COLO668 (cell line): Measurements from ENCODE around the gene TMEM40.
"Not testable (repeated sequence)": the region's sequence is repeated elsewhere in the genome, so short reads cannot be mapped to it uniquely, and the experiment has no call there.

Source experiments
- DNase-seq: peaks from one replicate; lab custom pipeline; 2025; ENCODE audit not compliant: unreplicated experiment; lab: John Stamatoyannopoulos, UW

The TMEM40 gene

GRCh38 chr3:12752102-12752501, 7.0 kb downstream of the TMEM40 start:
- no peak for DNase-seq

- DNase-seq: no peak
These were observed 7.5 kb downstream of the TMEM40 start for GRCh38 chr3:12751571-12751970.

GRCh38 chr3:12750658-12751071, 8.4 kb downstream of the TMEM40 start:
- DNase-seq: no peak

- DNase-seq: peak; percentile 8
These were observed 8.8 kb downstream of the TMEM40 start for GRCh38 chr3:12750223-12750622.

- no peak for DNase-seq
These were observed 10.6 kb downstream of the TMEM40 start for GRCh38 chr3:12748477-12748876.

- no peak for DNase-seq
These were observed 12.6 kb downstream of the TMEM40 start for GRCh38 chr3:12746419-12746818.

- DNase-seq: no peak
These were observed 14.7 kb downstream of the TMEM40 start for GRCh38 chr3:12744326-12744725.

- no peak for DNase-seq
These were observed 15.5 kb downstream of the TMEM40 start for GRCh38 chr3:12743583-12743982.

- no peak for DNase-seq
These were observed 16.5 kb downstream of the TMEM40 start for GRCh38 chr3:12742330-12743107.

- no peak for DNase-seq
These were observed 17.9 kb downstream of the TMEM40 start for GRCh38 chr3:12741209-12741608.

GRCh38 chr3:12737833-12738232, 21.2 kb downstream of the TMEM40 start:
- DNase-seq: no peak

- DNase-seq: no peak
These were observed 21.7 kb downstream of the TMEM40 start for GRCh38 chr3:12737319-12737718.

GRCh38 chr3:12734960-12735359, 24.1 kb downstream of the TMEM40 start:
- no peak for DNase-seq

GRCh38 chr3:12733566-12733965, 25.5 kb downstream of the TMEM40 start:
- no peak for DNase-seq

- DNase-seq: no peak
These were observed 28.4 kb downstream of the TMEM40 start for GRCh38 chr3:12730506-12731242.

GRCh38 chr3:12729051-12729651, 29.9 kb downstream of the TMEM40 start:
- DNase-seq: no peak

- DNase-seq: no peak
These were observed 31.1 kb downstream of the TMEM40 start for GRCh38 chr3:12727937-12728336.

GRCh38 chr3:12727481-12727880, 31.6 kb downstream of the TMEM40 start:
- no peak for DNase-seq

GRCh38 chr3:12725436-12725835, 33.6 kb downstream of the TMEM40 start:
- no peak for DNase-seq

GRCh38 chr3:12724794-12725193, 34.3 kb downstream of the TMEM40 start:
- no peak for DNase-seq

GRCh38 chr3:12723362-12723761, 35.7 kb downstream of the TMEM40 start:
- DNase-seq: not testable (repeated sequence)

- no peak for DNase-seq
These were observed 36.8 kb downstream of the TMEM40 start for GRCh38 chr3:12722226-12722625.
